Endothelial cell (in vitro differentiated cells): ENCODE data around the gene SIX1. TPM values are rescaled to one million over a fixed set of nuclear protein-coding genes. Genes with fewer than 3 reads are reported as not detected.

ENCODE experiments used
- DNase-seq: peaks from one replicate; pipeline ENCODE4 v3.0.0; 2021; ENCODE audit warnings: low spot score
- H3K27ac Mint-ChIP-seq: one replicate; pipeline ENCODE4 v1.8.0; 2021; ENCODE audit warnings: mixed read lengths, inconsistent platforms; ENCODE audit not compliant: unreplicated experiment
- H3K27me3 Mint-ChIP-seq: one replicate; pipeline ENCODE4 v1.8.0; 2021; ENCODE audit warnings: mild to moderate bottlenecking, moderate library complexity, mixed read lengths, inconsistent platforms; ENCODE audit not compliant: unreplicated experiment
- H3K36me3 Mint-ChIP-seq: one replicate; pipeline ENCODE4 v1.8.0; 2021; ENCODE audit warnings: mild to moderate bottlenecking, low read depth, mixed read lengths, inconsistent platforms; ENCODE audit not compliant: unreplicated experiment
- H3K4me1 Mint-ChIP-seq: one replicate; pipeline ENCODE4 v1.8.0; 2021; ENCODE audit warnings: mild to moderate bottlenecking, mixed read lengths, inconsistent platforms; ENCODE audit not compliant: unreplicated experiment
- H3K4me3 Mint-ChIP-seq: one replicate; pipeline ENCODE4 v1.8.0; 2021; ENCODE audit warnings: mild to moderate bottlenecking, mixed read lengths, inconsistent platforms; ENCODE audit not compliant: unreplicated experiment
- H3K9me3 Mint-ChIP-seq: one replicate; pipeline ENCODE4 v1.8.0; 2021; ENCODE audit warnings: mixed read lengths, inconsistent platforms; ENCODE audit not compliant: unreplicated experiment
- total RNA-seq: library from RNA; stranded (reverse); fragmentation: NEBNext Ultra II Directional; extraction: Animal tissue kit (Norgen Biotek cat#: 25700); gene quantifications from one replicate; pipeline ENCODE4 v1.2.1, GENCODE V29; 2021; ENCODE audit not compliant: unreplicated experiment
- TF ChIP-seq, protein P1 (sequence below): fragments of 200-600 bp; sonication (generic); IDR thresholded peaks from one replicate; pipeline ENCODE4 v1.5.0; 2021; ENCODE audit warnings: antibody characterized with exemption; ENCODE audit not compliant: unreplicated experiment

SIX1 gene
- total RNA-seq, 1 donor from 2014 or later, result 0.41 TPM

DNA sequence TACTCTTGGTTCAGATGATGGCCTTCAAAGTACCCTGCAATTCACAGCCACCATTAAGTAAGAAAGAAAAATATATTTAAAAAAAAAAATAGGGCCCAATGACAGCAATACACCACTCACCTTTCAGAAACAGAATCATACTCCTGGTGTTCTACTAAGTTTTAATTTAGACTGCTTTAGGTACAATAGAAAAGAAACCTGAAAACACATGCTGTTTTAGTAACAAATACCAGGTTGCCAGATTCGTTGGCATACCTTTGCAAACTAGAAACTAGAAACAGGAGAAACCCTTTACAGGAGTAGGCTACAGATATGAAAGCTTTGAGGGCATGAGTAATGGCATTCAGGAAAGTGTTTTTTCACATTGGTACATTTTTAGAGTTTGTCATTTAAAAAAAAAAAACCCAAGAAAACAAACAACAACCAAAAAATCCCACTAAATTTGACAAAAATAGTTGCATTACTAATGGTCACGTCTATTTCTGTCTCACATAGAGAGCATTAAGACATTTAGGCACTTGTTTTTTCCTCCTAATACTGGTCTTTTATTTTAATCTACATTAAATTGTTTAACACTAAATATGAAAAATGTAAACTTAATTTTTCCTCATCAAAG lies 4.0 kb downstream of the SIX1 start:
- no peaks in the 10 kb centered on the region for H3K9me3 Mint-ChIP-seq

DNA sequence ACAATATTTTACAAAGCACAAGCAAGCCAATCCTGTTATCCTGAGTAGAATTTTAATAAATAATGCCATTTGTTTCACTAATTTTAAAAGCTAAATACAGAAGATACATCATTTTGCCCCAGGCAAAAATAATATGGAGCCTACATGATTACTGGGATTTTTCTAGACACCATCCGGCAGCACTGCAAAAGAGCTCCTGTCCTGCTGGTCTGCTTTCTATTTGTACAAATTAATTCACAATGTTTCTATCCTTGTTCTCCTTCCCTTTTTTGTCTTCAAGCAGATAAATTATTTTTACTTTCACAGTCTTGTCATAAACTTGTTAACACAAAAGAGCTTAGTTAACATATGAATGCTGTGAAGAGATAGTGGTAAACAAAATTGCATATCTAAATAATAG lies 4.6 kb downstream of the SIX1 start:
- no peaks in the 10 kb centered on the region for H3K9me3 Mint-ChIP-seq
- no peaks in the 10 kb centered on the region for H3K36me3 Mint-ChIP-seq
- no peak for DNase-seq
- peaks cover 50% of the 10 kb centered on the region for H3K4me1 Mint-ChIP-seq
- TF ChIP-seq, protein P1, sequence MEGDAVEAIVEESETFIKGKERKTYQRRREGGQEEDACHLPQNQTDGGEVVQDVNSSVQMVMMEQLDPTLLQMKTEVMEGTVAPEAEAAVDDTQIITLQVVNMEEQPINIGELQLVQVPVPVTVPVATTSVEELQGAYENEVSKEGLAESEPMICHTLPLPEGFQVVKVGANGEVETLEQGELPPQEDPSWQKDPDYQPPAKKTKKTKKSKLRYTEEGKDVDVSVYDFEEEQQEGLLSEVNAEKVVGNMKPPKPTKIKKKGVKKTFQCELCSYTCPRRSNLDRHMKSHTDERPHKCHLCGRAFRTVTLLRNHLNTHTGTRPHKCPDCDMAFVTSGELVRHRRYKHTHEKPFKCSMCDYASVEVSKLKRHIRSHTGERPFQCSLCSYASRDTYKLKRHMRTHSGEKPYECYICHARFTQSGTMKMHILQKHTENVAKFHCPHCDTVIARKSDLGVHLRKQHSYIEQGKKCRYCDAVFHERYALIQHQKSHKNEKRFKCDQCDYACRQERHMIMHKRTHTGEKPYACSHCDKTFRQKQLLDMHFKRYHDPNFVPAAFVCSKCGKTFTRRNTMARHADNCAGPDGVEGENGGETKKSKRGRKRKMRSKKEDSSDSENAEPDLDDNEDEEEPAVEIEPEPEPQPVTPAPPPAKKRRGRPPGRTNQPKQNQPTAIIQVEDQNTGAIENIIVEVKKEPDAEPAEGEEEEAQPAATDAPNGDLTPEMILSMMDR, result no peak
- H3K4me3 Mint-ChIP-seq, result no peak overlapping the region
- H3K27ac Mint-ChIP-seq, result no peak overlapping the region
- H3K27me3 Mint-ChIP-seq, result peaks cover 34% of the 10 kb centered on the region

More for the DNA sequence above, 4.0 kb downstream of the SIX1 start:
- no peak for DNase-seq
- H3K4me1 Mint-ChIP-seq, result peaks cover 56% of the 10 kb centered on the region
- no peak overlapping the region for H3K4me3 Mint-ChIP-seq
- TF ChIP-seq, protein P1, result no peak
- no peaks in the 10 kb centered on the region for H3K36me3 Mint-ChIP-seq
- H3K27ac Mint-ChIP-seq, result no peak overlapping the region
- H3K27me3 Mint-ChIP-seq, result peaks cover 38% of the 10 kb centered on the region

DNA sequence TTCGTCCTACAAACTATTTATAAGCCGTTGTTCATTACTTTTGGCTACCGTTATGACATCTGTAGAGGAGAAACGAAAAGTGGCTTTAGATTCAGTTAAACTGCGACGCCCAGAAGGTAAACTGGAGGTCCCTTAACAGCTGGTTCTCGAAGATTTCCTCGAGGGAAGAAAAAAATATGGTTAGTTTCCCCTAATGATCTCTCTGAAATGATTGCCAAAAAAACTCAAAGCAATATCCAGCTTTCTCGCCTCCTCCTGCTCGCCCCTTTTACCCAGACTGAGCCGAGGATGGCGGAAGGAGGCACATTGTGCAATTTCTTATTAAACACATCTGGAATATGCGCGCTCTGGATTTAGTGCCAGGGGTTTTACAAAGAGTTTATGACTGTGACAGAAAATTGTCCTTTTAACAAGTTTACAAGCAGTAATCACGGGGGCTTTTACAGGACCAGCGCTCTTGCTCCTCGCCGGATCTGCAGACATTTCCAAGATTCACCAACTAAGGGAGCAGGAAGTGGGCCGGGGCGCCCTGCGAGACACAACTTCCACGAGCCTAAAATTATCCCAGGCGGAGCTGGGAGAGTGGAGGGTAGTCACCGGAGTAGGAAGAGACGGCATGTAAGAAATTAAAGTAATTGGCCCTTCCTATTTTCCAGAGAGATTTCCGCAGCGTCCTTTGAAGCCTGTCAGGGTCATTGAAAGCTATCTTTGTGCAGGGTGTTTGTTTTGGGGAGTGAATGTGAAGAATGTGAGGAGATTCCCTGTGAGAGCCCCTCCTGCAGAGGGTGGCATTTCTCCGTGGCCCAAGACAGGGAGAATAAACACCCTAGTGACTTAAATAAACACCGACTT lies 5.6 kb downstream of the SIX1 start:
- H3K4me3 Mint-ChIP-seq, result peak overlapping the region; percentile 7
- no peak for DNase-seq
- H3K36me3 Mint-ChIP-seq, result no peaks in the 10 kb centered on the region
- TF ChIP-seq, protein P1, result no peak
- peaks cover 34% of the 10 kb centered on the region for H3K27me3 Mint-ChIP-seq
- no peaks in the 10 kb centered on the region for H3K9me3 Mint-ChIP-seq
- H3K4me1 Mint-ChIP-seq, result peaks cover 49% of the 10 kb centered on the region
- no peak overlapping the region for H3K27ac Mint-ChIP-seq

DNA sequence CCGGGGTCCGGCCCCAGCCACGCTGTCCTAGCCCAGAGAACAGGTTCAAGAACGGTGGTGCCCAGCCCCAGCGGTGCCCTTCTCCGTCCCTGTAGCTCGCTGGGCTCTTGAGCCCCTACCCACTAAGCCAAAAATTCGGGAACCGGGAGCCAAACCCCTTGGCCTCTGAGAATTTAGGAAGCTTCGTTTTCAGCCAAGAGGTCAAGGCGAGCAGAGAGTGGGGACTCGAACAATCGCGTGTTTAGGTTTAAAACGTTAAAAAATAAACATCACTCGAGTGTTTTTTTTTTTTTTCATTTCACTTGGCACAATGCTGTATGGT lies 6.2 kb downstream of the SIX1 start:
- TF ChIP-seq, protein P1, result no peak

More for the DNA sequence above, 6.2 kb downstream of the SIX1 start:
- H3K36me3 Mint-ChIP-seq, result no peaks in the 10 kb centered on the region
- DNase-seq, result no peak
- peaks cover 52% of the 10 kb centered on the region for H3K4me1 Mint-ChIP-seq
- H3K27ac Mint-ChIP-seq, result no peak overlapping the region
- H3K4me3 Mint-ChIP-seq, result no peak overlapping the region
- no peaks in the 10 kb centered on the region for H3K9me3 Mint-ChIP-seq
- peaks cover 33% of the 10 kb centered on the region for H3K27me3 Mint-ChIP-seq
